HG02973 (cell line): Measurements from ENCODE around the gene UPB1.

ENCODE experiments used
- ATAC-seq: cut with Tn5 transposase; IDR thresholded peaks from one replicate; pipeline ENCODE4 v1.9.1; 2021; ENCODE audit warnings: moderate library complexity; ENCODE audit not compliant: unreplicated experiment

UPB1 gene

DNA sequence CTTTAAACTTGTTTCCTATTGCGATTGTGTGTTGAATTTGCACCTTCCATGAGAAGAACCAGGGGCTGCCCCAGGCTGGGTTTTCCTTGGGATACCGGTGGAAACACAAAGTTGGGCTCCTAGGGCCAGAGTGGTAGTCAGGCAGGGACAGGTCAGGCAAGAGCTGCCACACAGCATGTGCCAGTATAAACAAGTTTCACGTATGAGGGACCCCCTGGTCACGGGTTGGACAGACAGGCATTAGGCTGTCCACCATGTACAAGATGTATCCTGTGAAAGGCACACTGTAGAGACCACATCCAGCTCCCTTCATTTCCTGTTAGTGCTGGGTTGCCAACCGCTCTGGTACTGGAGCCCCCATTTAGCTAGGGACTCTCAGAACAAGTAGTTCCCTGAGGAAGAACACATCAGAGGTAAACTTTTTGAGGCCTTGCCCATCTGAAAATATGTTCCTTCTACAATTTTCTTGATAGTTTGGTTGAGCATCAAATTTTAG is 8.8 kb downstream of the UPB1 start:
- ATAC-seq: no peak

DNA sequence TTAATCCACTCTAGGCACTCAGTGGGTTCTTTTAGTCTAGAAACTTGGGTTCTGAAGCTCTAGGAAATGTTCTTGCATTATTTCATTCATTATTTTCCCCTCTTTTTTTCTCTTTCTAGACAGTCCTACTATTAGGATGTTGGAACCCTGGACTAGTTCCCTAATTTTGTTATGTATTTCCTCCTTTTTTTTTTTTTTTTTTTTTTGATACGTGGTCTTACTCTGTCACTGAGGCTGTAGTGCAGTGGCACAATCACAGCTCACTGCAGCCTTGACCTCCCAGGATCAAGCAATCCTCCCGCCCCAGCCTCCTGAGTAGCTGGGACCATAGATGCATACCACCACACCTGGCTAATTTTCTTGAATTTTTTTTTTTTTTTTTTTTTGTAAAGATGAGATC is 9.4 kb downstream of the UPB1 start:
- no peak for ATAC-seq

DNA sequence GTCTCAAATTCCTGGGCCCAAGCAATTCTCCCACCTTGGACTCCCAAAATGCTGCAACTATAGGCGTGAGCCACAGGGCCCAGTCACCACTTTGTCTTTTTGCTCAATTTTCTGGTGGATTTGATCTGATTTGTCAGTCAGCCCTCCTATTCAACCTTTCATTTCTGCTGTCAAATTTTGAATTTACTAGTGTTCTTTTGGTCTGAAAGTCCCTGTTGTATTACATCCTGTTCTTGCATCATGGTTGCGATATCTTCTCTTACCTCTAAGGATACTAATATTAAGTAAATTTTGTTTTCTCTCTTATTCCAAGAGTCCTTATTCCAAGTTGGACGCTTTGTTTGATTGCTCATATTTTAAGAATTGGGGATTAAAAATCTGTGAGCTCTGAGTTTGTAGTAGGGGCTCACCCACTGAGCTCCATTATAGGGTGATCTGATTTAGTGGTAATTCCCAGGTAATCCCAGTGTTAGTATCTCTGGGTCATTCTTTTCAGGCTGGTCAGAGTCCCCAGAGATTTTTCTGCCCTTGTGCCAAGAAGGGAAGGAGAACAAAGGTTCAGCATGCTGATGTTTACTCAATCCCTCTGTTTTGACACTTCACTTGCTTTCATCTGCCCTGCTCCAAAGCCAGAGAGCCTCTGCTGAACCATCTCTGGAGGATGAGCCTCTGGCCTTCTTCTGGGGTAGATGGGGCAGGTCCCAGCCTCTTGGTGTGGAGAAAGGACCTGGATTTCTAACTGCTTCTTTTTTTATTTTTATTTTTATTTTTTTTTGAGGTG is 10.0 kb downstream of the UPB1 start:
- ATAC-seq: no peak

DNA sequence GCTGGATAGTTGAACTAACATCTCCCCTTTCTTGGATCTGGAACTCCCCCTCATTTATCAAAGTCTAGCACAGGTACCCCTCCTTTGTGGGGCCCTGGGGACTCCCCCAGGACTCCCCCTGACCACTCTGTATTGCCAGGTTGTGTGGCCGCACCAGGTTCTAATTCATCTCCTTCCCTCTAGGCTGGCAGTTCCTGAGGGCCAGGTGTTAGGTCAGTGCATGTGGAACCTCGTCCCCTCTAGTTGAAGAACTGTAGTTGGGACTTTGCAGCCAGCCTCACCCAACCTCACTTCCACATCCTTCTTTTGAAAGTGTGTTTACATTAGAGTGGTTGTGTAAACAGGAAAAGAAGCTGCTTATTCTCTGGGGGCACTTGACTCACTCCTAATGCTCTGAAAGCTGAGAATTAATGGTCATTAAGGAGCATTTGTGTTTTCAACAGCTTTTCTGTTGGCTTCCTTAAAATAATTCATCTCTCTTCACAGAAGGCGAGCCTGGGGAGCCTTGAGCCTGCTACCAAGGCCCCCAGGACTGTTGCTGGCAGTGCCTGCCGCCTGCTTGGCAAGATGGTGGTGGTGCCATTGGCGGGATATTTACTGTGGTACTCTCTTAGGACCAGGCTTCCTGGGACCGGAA is 11.8 kb downstream of the UPB1 start:
- no peak for ATAC-seq

DNA sequence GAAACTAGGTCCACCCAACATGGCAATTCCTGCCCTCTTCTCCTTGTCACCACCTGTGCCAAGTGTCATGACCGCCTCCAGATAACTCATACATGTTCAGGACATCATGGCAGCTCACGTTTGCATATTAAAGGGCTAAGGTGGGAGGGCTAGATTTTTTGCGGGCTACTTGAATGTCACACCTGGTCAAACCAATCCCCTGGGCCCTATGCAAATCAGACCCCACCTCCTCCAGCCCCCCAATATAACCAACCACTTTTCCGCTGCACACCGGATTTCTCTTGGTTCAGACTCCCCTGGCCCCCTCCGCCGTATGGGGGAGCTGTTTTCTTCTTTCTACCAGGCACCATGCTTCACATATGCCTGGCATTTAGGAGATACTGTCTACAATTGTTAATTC is 12.6 kb downstream of the UPB1 start:
- ATAC-seq: no peak

DNA sequence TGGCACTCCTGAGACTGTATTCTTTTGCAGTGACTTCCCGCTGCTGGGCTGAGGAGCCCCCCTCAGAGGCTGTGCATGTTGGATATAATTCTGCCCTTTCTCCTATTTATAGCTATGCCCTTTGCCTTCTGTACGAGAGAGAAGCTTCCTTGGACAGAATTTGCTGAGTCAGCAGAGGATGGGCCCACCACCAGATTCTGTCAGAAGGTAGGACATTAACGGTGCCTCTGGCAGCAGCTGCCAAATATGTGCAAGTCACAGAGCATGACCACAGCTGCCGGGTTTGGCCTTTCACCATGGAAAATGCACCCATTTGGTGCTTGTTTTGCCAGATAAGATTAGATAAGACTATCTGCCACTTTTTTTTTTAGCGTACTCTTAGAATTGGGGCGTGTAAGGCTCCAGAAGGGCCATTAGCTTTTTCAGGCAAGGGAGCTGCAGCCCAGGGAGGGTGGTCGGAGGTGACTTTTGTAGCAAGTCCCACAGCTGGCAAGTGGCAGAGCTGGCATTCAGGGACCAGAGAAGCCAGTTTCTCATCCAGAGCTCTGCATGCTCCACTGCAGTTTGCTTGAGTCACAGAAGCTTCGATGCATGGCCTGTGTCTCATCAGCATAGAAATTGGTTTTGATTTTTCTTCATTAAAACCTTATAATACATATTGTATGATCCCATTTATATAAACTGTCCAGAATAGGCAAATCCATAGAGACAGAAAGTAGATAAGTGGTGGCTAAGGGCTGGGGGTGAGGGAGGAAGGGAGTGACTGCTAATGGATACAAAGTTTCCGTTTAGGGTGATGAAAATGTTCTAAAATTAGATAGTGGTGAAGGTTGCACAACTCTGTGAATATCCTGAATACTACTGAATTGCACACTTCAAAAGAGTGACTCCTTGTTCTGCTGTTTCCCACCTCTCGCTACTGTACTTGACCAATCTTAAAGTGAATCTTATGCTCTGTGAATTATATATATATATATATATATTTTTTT is 15.8 kb downstream of the UPB1 start:
- ATAC-seq: no peak

DNA sequence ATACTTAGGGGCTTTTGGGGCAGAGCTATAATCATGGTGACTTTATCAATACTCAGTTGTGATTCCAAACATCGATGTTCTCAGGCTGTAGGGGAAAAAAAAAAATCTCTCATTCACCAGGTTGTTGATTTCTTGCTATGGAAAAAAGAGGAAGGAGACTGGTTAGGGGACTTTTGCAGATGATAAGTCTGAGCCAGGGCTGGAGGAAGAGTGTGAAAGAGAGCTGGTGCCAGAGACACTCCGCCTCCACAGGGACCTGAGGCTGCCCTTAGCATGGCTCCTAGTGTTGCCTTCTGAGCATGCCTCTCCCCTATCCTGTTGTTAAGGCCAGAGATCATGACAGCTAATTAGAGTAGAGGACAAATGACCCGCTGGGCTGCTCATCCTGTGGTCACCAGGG is 16.9 kb downstream of the UPB1 start:
- no peak for ATAC-seq

DNA sequence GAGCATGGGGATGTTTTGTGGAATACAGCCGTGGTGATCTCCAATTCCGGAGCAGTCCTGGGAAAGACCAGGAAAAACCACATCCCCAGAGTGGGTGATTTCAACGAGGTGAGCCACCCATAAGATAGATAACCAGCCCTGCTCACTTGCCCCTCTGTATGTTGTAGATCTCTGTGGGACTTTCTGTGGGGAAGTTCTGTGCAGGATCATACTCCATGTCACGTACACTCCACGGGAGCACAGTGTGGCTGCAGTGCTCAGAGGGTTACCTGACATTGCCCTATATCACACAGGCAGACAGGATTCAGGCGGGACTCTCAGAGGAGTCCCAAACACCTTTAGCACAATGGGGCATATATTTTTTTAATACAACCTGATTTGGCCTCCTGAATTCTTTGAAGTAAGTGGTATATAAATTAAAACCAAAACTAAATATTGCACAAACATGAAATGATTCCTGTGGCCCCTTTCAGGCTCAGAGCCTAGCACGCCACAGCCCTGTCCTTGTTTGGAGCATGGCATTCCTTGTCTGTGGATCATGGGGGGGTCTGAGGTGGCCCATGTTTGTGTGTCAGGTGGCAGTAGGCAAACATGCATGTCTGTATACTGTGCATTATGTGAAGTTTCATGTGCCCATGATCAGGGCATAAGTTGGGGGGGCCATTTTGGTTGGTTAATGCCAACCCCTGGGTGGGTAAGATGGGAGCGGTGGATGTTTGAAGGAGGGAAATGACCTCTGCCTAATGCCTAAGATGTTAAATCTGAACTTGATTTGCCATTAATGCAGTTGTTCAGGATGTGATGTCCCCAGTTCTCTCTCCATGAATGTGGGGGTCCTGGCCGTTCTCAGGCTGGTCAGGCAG is 18.5 kb downstream of the UPB1 start:
- no peak for ATAC-seq

DNA sequence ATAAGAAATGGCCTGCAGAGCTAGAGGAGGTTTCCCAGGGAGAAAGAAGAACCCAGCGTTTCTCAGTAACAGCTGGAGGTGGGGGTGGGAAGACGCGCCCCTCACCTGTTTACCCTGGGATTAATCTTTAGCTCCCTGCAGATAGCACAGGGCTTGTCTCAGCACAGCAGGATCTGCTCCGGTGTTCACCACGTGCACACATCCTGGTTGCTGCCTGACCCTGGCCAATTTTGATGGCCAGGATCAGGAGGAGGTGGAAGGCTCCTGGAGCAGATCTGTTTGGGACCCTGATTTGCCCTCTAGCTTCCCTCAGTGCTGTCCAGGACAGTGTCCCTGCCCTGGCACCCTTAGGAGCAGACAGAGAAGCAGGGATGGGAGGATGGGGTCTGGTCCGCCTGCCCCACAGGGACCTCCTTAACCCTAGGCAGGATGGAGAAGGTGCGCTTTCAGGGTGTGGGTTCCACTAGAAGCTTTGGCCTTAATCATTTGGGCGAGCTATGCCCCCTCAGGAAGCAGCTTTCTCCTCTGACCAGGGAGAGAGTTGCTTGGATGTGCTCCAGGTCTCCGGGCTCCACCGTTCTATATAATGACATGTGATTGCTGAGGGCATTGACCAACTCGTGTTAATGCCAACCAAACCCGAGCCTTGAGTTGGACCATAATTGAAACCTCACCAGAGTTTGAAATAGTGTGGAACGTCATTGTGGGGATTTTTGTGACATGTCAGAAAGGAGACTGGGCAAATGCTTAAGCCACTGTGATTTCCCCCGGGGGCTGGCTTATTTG is 19.3 kb downstream of the UPB1 start:
- ATAC-seq: no peak

DNA sequence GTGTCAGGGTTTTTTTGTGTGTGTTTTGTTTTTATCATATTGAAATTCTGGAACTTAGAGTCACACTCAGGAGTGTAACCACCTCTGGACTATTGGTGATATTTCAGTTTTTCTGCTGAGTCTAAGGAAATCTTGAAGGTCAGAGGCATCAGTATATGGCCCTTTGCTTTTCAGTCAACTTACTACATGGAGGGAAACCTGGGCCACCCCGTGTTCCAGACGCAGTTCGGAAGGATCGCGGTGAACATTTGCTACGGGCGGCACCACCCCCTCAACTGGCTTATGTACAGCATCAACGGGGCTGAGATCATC is 19.9 kb downstream of the UPB1 start:
- no peak for ATAC-seq

DNA sequence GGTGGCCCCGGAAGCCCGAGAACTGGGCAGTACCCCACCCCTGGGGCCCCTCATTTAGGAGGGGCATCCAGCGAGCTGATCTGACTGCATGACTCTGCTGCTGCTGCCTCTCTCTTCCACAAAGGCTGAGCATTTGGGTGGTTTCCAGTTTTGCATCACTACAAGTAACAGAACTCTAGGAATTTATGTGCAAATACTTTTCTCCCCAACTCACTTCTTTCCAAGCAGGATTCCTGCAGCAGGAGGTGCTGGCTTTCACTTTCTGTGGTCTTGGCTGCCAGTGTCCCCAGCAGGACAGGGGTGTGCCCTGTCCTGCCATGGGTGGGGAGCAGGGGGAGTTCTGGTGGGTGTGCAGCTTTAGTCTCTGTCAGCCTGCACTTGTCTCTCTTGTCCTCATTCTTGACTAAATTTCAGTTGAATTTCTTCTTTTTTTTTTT is 21.2 kb downstream of the UPB1 start:
- no peak for ATAC-seq

DNA sequence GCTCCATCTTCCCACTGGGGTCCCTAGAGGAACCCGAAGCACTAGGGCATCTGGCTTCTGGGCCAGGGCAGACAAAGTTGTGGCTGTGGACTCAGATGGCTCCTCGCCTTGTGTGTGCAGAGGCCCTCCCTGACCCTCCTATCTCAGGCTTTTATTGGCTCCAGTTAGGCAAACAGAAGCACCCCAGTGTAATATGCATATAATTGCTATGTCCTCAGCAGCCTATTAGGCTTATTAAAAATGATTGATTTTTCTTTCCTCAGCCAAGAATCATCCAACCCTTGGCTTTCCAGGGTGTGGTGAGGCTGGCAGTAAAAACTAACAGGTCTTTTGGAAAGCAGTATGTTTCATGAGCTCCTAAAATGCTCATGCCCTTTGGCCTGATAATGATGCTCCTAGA is 22.3 kb downstream of the UPB1 start:
- ATAC-seq: no peak

DNA sequence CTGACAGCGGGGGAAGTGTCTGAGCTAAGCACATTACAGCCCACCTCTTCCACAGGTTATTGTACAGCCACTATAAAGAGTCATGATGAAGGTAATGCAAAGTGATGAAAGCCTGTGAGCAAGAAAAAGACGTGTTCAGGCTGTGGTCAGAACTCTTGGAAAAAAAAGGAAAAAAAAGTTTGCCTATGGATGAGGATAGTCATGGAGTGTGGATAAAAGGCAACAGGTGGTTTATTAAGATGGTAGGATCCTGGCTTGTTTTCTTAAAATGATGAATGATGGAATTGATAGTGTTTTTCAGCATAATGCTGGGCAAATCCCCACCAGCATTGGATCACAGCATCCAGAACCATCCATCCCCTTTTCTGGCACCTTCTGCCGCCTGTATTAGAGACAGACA is 23.1 kb downstream of the UPB1 start:
- no peak for ATAC-seq

DNA sequence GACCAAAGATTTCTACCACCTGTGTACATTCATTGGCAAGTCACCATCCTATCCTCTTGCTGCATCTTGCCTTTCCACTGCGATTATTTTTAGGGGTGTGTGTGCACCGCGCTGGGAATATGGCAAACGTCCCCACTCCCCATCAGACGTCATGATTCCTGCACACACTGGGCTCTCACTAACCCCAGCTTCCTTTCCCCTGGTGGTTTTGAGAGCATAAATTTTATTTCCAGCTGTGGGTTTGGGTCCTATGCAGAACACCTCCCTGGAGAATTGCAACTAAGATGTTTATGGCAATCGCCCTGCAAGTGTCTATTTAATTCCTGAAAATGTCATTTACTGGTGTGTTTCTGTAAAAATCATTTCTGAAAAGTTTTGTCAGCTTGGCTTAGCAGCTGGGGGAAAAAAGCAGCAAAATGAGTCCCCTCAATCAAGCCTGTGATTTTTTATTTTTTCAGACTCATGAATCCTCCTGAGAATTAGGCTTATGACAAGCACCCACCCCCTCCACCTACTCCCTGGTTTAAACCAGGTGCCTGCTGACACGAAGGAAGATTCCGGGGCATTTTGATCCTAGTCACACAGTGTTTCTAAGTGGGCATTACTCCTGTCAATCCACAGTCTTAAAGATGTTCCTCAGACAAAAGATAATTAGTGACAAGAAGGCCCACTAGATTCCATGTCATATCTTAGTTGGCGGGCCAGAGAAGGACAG is 23.8 kb downstream of the UPB1 start:
- no peak for ATAC-seq

DNA sequence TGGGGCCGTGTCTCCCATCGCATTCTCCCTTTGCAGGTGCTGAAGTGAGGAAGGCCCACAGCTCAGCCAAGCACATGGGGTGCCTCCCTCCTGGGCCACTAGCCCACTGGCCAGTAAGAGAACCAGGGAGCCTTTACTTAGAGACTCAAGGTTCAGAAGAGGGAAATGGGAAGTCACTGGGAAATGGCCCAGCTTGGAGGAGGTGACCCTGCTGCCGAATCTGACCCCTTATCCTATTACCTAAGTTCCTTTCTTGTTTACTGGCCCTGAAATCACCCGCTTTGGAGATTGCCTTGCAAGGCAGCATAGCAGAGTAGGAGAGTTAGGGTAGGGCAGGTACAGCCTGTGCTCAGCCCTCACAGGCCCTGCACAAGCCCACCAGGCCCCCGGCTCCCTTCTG is 24.4 kb downstream of the UPB1 start:
- no peak for ATAC-seq

DNA sequence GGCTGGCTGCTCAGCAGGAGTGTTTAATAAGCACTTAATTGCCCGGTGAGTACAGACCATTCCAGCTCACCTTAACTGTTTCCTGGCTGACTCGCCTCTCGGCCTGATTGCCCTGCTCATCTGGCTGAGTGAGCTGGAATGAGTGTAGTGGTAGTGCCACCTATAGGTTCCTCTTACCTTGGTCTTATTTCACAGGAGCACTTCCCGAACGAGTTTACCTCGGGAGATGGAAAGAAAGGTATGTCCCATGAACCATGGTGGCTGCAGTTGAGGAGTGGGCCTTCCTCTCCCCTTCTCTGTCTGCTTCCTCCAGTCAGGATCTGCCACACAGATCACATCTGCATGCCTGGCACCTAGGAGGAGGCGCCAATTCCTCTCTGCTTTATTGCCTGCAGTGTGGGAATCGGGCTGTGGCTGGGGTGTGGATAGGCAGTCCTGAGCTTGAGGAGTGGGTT is 26.7 kb downstream of the UPB1 start:
- no peak for ATAC-seq

DNA sequence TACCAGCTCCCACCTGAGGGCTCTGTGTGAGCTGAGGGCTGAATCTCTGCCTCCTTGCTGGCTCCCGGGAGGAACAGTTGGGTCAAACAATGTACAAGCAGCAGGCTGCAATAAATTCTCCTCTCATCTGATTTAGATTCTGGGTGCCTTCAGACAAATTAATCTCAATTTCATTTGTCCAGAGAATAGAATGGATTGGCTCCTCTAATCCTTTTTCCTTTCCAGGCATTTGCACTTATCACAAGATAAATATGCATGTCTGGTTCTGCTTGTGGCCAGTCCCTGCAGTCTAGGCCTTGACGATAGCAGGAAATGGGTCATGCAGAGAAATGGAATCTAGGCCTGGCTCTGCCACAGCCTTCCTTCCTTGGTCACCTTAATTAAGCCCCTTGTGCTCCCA is 28.7 kb downstream of the UPB1 start:
- no peak for ATAC-seq

DNA sequence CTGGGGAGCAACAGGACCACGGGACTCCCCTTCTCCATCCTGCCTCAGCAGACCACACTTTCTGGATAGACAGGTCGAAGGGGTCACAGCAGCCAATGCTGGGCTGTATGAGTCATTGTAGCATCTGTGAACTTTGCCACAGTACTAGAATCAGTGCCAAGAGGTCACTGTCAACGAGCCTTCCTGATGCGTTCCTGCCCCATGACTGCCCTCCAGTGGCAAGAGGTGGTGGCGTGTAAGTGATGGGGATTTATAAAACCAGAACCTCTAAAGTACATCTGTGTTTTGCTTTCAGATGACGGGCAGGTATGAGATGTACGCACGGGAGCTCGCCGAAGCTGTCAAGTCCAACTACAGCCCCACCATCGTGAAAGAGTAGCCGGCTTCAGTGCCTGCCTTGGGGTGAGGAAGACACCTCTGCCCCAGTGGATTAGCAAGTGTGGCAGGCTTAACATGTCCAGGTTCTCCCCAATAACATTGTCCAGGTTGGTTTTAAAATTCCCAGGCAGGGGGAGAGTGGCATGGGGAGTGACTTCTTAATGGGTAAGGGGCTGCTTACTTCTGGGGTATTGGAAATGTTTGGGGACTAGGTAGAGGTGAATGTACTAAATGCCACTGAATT is 30.4 kb downstream of the UPB1 start:
- ATAC-seq: peak; percentile 68

DNA sequence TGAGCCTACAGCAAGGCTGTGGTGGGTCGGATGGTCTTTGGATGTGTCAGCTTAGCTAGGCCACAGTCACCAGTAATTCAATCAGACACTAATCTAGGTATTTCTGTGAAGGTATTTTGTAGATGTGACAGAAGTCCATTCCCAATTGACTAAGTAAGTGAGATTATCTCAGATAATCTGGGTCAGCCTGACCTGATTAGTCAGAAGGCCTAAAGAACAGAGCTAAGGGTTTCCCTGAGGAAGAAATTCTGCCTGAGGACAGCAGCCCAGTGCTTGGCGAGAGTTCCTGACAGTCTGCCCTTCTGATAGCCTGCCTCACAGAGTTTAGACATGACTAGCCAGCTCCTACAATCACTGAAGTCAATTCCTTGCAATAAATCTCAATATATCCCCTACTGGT is 31.1 kb downstream of the UPB1 start:
- no peak for ATAC-seq
